ENCODE measurements around the gene DNM3.

GRCh38 chr1:172354291-172355274 lies 513.3 kb downstream of the DNM3 start:
- TF ChIP-seq CTCF (IDR thresholded peaks at IDR 0.05; ENCODE audit: low read depth, low read length) (no peak), POLR2A (IDR thresholded peaks at IDR 0.05; ENCODE audit: extremely low read depth, insufficient read length) (no peak)
